Keratinocyte (primary cell): ENCODE results near the gene HOXD4. TPM values are rescaled to one million over a fixed set of nuclear protein-coding genes. Genes with fewer than 3 reads are reported as not detected.

Source experiments
- DNase-seq: peaks from one replicate; pipeline ENCODE4 v3.0.0-alpha.2; 2011; ENCODE audit warnings: low read depth, missing footprints, low spot score
- FAIRE-seq: peaks from 2 replicates; lab custom pipeline; 2011; peaks lifted over from hg19 to GRCh38; lab: Jason Lieb, UNC
- H2AFZ ChIP-seq: 2 replicates; pipeline ENCODE4 v1.6.0; 2012; ENCODE audit warnings: low read length, control low read depth, inconsistent platforms; ENCODE audit not compliant: control insufficient read depth
- H3K27ac ChIP-seq: 2 replicates; pipeline ENCODE4 v1.5.1; 2011; ENCODE audit warnings: low read length; ENCODE audit not compliant: control insufficient read depth, insufficient read depth
- H3K27me3 ChIP-seq: 3 replicates; pipeline ENCODE4 v1.6.0; 2011; ENCODE audit warnings: low read length; ENCODE audit not compliant: control insufficient read depth, insufficient read depth; ENCODE audit errors: extremely low read depth
- H3K36me3 ChIP-seq, 2 experiments: 2 replicates in 1 of 2; 3 replicates in 1 of 2; pipeline ENCODE4 v1.5.1; 2011; ENCODE audit warnings: low read length in 2 of 2, mild to moderate bottlenecking in 1 of 2; ENCODE audit not compliant: control insufficient read depth in 2 of 2, insufficient read depth in 2 of 2; ENCODE audit errors: extremely low read depth in 1 of 2
- H3K4me1 ChIP-seq: 3 replicates; pipeline ENCODE4 v1.5.1; 2011; ENCODE audit warnings: low read length; ENCODE audit not compliant: control insufficient read depth, insufficient read depth; ENCODE audit errors: extremely low read depth
- H3K4me2 ChIP-seq: 3 replicates; pipeline ENCODE4 v1.6.0; 2011; ENCODE audit warnings: low read depth, low read length; ENCODE audit not compliant: control insufficient read depth, insufficient read depth; ENCODE audit errors: extremely low read depth
- H3K4me3 ChIP-seq, 3 experiments: fragments of 200-600 bp in 1 of 3; sonication (generic) in 1 of 3; 2 replicates in 2 of 3; 3 replicates in 1 of 3; pipeline ENCODE4 v1.5.1; 2011 to 2016; ENCODE audit warnings: low read length in 3 of 3, mild to moderate bottlenecking in 3 of 3, control low read depth in 2 of 3, inconsistent platforms in 1 of 3, low read depth in 1 of 3, mixed read lengths in 1 of 3, mixed run types in 1 of 3, moderate library complexity in 1 of 3; ENCODE audit not compliant: control insufficient read depth in 2 of 3, insufficient read depth in 2 of 3; ENCODE audit errors: extremely low read depth in 1 of 3
- H3K79me2 ChIP-seq: 2 replicates; pipeline ENCODE4 v1.6.0; 2012; ENCODE audit warnings: low read length; ENCODE audit not compliant: control insufficient read depth, insufficient read depth
- H3K9ac ChIP-seq: 3 replicates; pipeline ENCODE4 v1.6.0; 2011; ENCODE audit warnings: low read length; ENCODE audit not compliant: control insufficient read depth, insufficient read depth; ENCODE audit errors: extremely low read depth
- H3K9me1 ChIP-seq: 3 replicates; pipeline ENCODE4 v1.6.0; 2011; ENCODE audit warnings: low read length; ENCODE audit not compliant: control insufficient read depth, insufficient read depth; ENCODE audit errors: extremely low read depth
- H3K9me3 ChIP-seq: 2 replicates; pipeline ENCODE4 v1.5.1; 2012; ENCODE audit warnings: low read depth, low read length; ENCODE audit not compliant: control insufficient read depth
- H4K20me1 ChIP-seq: 3 replicates; pipeline ENCODE4 v1.6.0; 2011; ENCODE audit warnings: low read length; ENCODE audit not compliant: control insufficient read depth, insufficient read depth; ENCODE audit errors: extremely low read depth
- EZH2 ChIP-seq: IDR thresholded peaks from one replicate; pipeline ENCODE4 v1.6.1; 2012; ENCODE audit warnings: inconsistent platforms, mild to moderate bottlenecking, low read length, moderate library complexity
- dilution Hi-C: fragments of 300-500 bp; cut with MboI; formaldehyde crosslinking; loops from one replicate; pipeline ENCODE4 v1.7.0; 2020; ENCODE audit warnings: low sequenced_read_pairs; ENCODE audit not compliant: extremely low pct_ligation_motif_present
- polyA plus RNA-seq, 5 experiments: library from polyadenylated mRNA; depleted of rRNA in 3 of 5; stranded (reverse) in 3 of 5; stranded (forward) in 1 of 5; unstranded in 1 of 5; fragments of >200 nt; gene quantifications; 1 replicate in 1 of 5; 2 replicates in 3 of 5; 3 replicates in 1 of 5; pipeline versions ENCODE4 v1.2.1 to v1.2.3, GENCODE V29; 2011 to 2012; ENCODE audit warnings: missing spikeins in 2 of 5, low read depth in 1 of 5, low replicate concordance in 1 of 5
- TF ChIP-seq, protein P1 (sequence below), 3 experiments: IDR thresholded peaks in 1 of 3; conservative IDR thresholded peaks in 1 of 3; optimal IDR thresholded peaks in 1 of 3; 2 replicates in 2 of 3; 3 replicates in 1 of 3; pipeline versions ENCODE3 to v1.5.1; 2011; ENCODE audit warnings: low read length in 3 of 3, mild to moderate bottlenecking in 3 of 3, moderate library complexity in 2 of 3, control low read depth in 1 of 3, inconsistent platforms in 1 of 3; ENCODE audit not compliant: insufficient read depth in 2 of 3; ENCODE audit errors: extremely low read depth in 1 of 3

HOXD4 gene
- polyA plus RNA-seq, 1 donor (not counting 4 experiments of a cell fraction or from before 2014, with no cell fraction given) = not detected

GRCh38 chr2:176123411-176124109 lies 27.8 kb upstream of the HOXD4 start:
- Histone ChIP-seq H3K9me3 (no peaks in the 10 kb centered on the region), H3K27me3 (peaks cover 93% of the 10 kb centered on the region), H3K79me2 (no peaks in the 10 kb centered on the region), H3K36me3 (no peaks in the 10 kb centered on the region), H3K4me3 (no peak overlapping the region), H3K27ac (no peak overlapping the region), H2AFZ (no peak overlapping the region), H3K9me1 (no peaks in the 10 kb centered on the region), H4K20me1 (no peaks in the 10 kb centered on the region), H3K9ac (no peak overlapping the region), H3K4me1 (no peaks in the 10 kb centered on the region), H3K4me2 (no peak overlapping the region)
- DNase-seq = no peak
- no peak for FAIRE-seq
- TF ChIP-seq, protein P1, sequence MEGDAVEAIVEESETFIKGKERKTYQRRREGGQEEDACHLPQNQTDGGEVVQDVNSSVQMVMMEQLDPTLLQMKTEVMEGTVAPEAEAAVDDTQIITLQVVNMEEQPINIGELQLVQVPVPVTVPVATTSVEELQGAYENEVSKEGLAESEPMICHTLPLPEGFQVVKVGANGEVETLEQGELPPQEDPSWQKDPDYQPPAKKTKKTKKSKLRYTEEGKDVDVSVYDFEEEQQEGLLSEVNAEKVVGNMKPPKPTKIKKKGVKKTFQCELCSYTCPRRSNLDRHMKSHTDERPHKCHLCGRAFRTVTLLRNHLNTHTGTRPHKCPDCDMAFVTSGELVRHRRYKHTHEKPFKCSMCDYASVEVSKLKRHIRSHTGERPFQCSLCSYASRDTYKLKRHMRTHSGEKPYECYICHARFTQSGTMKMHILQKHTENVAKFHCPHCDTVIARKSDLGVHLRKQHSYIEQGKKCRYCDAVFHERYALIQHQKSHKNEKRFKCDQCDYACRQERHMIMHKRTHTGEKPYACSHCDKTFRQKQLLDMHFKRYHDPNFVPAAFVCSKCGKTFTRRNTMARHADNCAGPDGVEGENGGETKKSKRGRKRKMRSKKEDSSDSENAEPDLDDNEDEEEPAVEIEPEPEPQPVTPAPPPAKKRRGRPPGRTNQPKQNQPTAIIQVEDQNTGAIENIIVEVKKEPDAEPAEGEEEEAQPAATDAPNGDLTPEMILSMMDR (optimal IDR thresholded peaks at IDR 0.05 in 1 of 3, IDR thresholded peaks at IDR 0.05 in 1 of 3, conservative IDR thresholded peaks at IDR 0.05 in 1 of 3; ENCODE audit: extremely low read depth in 1 of 3, insufficient read depth in 2 of 3, low read length in 3 of 3) = no peak
- TF ChIP-seq EZH2 = peak; percentile 76
- dilution Hi-C loops = no loop called here

- H3K36me3 ChIP-seq = no peaks in the 10 kb centered on the region
- H3K27me3 ChIP-seq = peaks cover 94% of the 10 kb centered on the region
- no peak overlapping the region for H3K9ac ChIP-seq
- H3K4me1 ChIP-seq = no peaks in the 10 kb centered on the region
- no peak overlapping the region for H3K27ac ChIP-seq
- dilution Hi-C loops = no loop called here
- H3K79me2 ChIP-seq = no peaks in the 10 kb centered on the region
- no peaks in the 10 kb centered on the region for H3K9me3 ChIP-seq
- no peaks in the 10 kb centered on the region for H4K20me1 ChIP-seq
- no peak overlapping the region for H3K4me3 ChIP-seq
- H2AFZ ChIP-seq = no peak overlapping the region
- no peaks in the 10 kb centered on the region for H3K9me1 ChIP-seq
- no peak for FAIRE-seq
- DNase-seq = no peak
- peak; percentile 15 for TF ChIP-seq EZH2
- TF ChIP-seq, protein P1 (optimal IDR thresholded peaks at IDR 0.05 in 1 of 3, IDR thresholded peaks at IDR 0.05 in 1 of 3, conservative IDR thresholded peaks at IDR 0.05 in 1 of 3; ENCODE audit: extremely low read depth in 1 of 3, insufficient read depth in 2 of 3, low read length in 3 of 3) = no peak
- H3K4me2 ChIP-seq = no peak overlapping the region
Measured at GRCh38 chr2:176124110-176124946, 27.0 kb upstream of the HOXD4 start.
